Stimulated activated naive CD4-positive, alpha-beta T cell treated with Interleukin-2 at 50 U/mL for 16 hours (primary cell): ENCODE results near the gene C10orf90.
"Not testable (repeated sequence)": the region's sequence is repeated elsewhere in the genome, so short reads cannot be mapped to it uniquely, and the experiment has no call there.

Experiments
- DNase-seq: peaks from one replicate; lab custom pipeline; 2025; lab: John Stamatoyannopoulos, UW

The C10orf90 gene

GRCh38 chr10:126583552-126584200, 86.8 kb downstream of the C10orf90 start:
- no peak for DNase-seq

GRCh38 chr10:126581648-126582046, 88.8 kb downstream of the C10orf90 start:
- no peak for DNase-seq

GRCh38 chr10:126580873-126581647, 89.4 kb downstream of the C10orf90 start:
- no peak for DNase-seq

GRCh38 chr10:126576336-126576735, 94.2 kb downstream of the C10orf90 start:
- DNase-seq, result no peak

- DNase-seq, result no peak
These were observed 99.6 kb downstream of the C10orf90 start for GRCh38 chr10:126570621-126571602.

- no peak for DNase-seq
These were observed 100.3 kb downstream of the C10orf90 start for GRCh38 chr10:126570245-126570570.

- DNase-seq, result no peak
These were observed 100.8 kb downstream of the C10orf90 start for GRCh38 chr10:126569513-126570244.

GRCh38 chr10:126568809-126569385, 101.6 kb downstream of the C10orf90 start:
- DNase-seq, result no peak

- no peak for DNase-seq
These were observed 104.6 kb downstream of the C10orf90 start for GRCh38 chr10:126565871-126566270.

GRCh38 chr10:126565441-126565840, 105.1 kb downstream of the C10orf90 start:
- no peak for DNase-seq

- DNase-seq, result no peak
These were observed 106.1 kb downstream of the C10orf90 start for GRCh38 chr10:126564326-126564888.

- no peak for DNase-seq
These were observed 107.1 kb downstream of the C10orf90 start for GRCh38 chr10:126563361-126563760.

- no peak for DNase-seq
These were observed 108.4 kb downstream of the C10orf90 start for GRCh38 chr10:126561921-126562680.

- no peak for DNase-seq
These were observed 109.1 kb downstream of the C10orf90 start for GRCh38 chr10:126561294-126561920.

GRCh38 chr10:126558881-126559280, 111.6 kb downstream of the C10orf90 start:
- DNase-seq, result no peak

GRCh38 chr10:126551202-126551601, 119.3 kb downstream of the C10orf90 start:
- no peak for DNase-seq

GRCh38 chr10:126550586-126550985, 119.9 kb downstream of the C10orf90 start:
- DNase-seq, result not testable (repeated sequence)

GRCh38 chr10:126549344-126549743, 121.1 kb downstream of the C10orf90 start:
- no peak for DNase-seq

- no peak for DNase-seq
These were observed 125.9 kb downstream of the C10orf90 start for GRCh38 chr10:126544565-126544964.
